ENCODE measurements around the gene TMEM131L.
"Not testable (repeated sequence)": the region's sequence is repeated elsewhere in the genome, so short reads cannot be mapped to it uniquely, and the experiment has no call there.

Gene TMEM131L

GRCh38 chr4:153661908-153662307 lies 195.7 kb downstream of the TMEM131L start:
- TF ChIP-seq, protein P1, sequence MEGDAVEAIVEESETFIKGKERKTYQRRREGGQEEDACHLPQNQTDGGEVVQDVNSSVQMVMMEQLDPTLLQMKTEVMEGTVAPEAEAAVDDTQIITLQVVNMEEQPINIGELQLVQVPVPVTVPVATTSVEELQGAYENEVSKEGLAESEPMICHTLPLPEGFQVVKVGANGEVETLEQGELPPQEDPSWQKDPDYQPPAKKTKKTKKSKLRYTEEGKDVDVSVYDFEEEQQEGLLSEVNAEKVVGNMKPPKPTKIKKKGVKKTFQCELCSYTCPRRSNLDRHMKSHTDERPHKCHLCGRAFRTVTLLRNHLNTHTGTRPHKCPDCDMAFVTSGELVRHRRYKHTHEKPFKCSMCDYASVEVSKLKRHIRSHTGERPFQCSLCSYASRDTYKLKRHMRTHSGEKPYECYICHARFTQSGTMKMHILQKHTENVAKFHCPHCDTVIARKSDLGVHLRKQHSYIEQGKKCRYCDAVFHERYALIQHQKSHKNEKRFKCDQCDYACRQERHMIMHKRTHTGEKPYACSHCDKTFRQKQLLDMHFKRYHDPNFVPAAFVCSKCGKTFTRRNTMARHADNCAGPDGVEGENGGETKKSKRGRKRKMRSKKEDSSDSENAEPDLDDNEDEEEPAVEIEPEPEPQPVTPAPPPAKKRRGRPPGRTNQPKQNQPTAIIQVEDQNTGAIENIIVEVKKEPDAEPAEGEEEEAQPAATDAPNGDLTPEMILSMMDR (IDR thresholded peaks at IDR 0.05; ENCODE audit: low read depth, low read length) = no peak
- TF ChIP-seq EZH2phosphoT487 (IDR thresholded peaks at IDR 0.05; ENCODE audit: low read depth) = no peak
- Histone ChIP-seq H2AFZ (ENCODE audit: low read depth, low read length) (no peak overlapping the region), H3K4me3 (ENCODE audit: low read length) (no peak overlapping the region), H3K4me1 (ENCODE audit: low read length) (no peaks in the 10 kb centered on the region), H3K27ac (ENCODE audit: low read length) (no peak overlapping the region), H3K4me2 (ENCODE audit: low read length) (no peak overlapping the region), H3K9me3 (ENCODE audit: insufficient read depth, low read length) (no peaks in the 10 kb centered on the region), H4K20me1 (ENCODE audit: insufficient read depth, low read length) (no peaks in the 10 kb centered on the region), H3K27me3 (ENCODE audit: low read depth, low read length) (0 out of 2 replicates have a peak, but pooled peaks cover 8% of the 10 kb centered on the region), H3K36me3 (replicated peaks; ENCODE audit: low read depth, low read length) (no peaks in the 10 kb centered on the region), H3K79me2 (ENCODE audit: low read length) (no peaks in the 10 kb centered on the region), H3K9ac (ENCODE audit: low read length) (no peak overlapping the region)

- Histone ChIP-seq H3K27ac (ENCODE audit: low read length) (no peak overlapping the region), H3K4me2 (ENCODE audit: low read length) (no peak overlapping the region), H3K4me3 (ENCODE audit: low read length) (no peak overlapping the region), H4K20me1 (ENCODE audit: insufficient read depth, low read length) (no peaks in the 10 kb centered on the region), H3K4me1 (ENCODE audit: low read length) (no peaks in the 10 kb centered on the region), H3K9me3 (ENCODE audit: insufficient read depth, low read length) (no peaks in the 10 kb centered on the region), H3K27me3 (ENCODE audit: low read depth, low read length) (peaks cover 6% of the 10 kb centered on the region; the same call in 1 of the 2 replicates), H2AFZ (ENCODE audit: low read depth, low read length) (no peak overlapping the region), H3K9ac (ENCODE audit: low read length) (no peak overlapping the region), H3K79me2 (ENCODE audit: low read length) (no peaks in the 10 kb centered on the region), H3K36me3 (replicated peaks; ENCODE audit: low read depth, low read length) (no peaks in the 10 kb centered on the region)
- no peak for TF ChIP-seq EZH2phosphoT487 (IDR thresholded peaks at IDR 0.05; ENCODE audit: low read depth)
- TF ChIP-seq, protein P1 (IDR thresholded peaks at IDR 0.05; ENCODE audit: low read depth, low read length) = no peak
These were observed 197.5 kb downstream of the TMEM131L start for GRCh38 chr4:153663667-153664066.

DNA sequence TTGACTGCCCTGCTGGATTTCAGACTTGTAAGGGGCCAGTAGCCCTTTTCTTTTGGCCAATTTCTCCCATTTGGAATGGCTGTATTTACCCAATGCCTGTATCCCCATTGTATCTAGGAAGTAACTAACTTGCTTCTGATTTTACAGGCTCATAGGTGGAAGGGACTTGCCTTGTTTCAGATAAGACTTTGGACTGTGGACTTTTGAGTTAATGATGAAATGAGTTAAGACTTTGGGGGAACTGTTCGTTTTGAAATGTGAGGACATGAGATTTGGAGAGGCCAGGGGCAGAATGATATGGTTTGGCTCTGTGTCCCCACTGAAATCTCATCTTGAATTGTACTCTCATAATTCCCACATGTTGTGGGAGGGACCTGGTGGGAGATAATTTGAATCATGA lies 200.3 kb downstream of the TMEM131L start:
- H3K4me3 ChIP-seq (ENCODE audit: low read length); H3K9ac ChIP-seq (ENCODE audit: low read length); H3K4me2 ChIP-seq (ENCODE audit: low read length); H3K36me3 ChIP-seq (replicated peaks; ENCODE audit: low read depth, low read length); H3K9me3 ChIP-seq (ENCODE audit: insufficient read depth, low read length); H4K20me1 ChIP-seq (ENCODE audit: insufficient read depth, low read length); H2AFZ ChIP-seq (ENCODE audit: low read depth, low read length); H3K27ac ChIP-seq (ENCODE audit: low read length); H3K4me1 ChIP-seq (ENCODE audit: low read length); H3K79me2 ChIP-seq (ENCODE audit: low read length): not testable (repeated sequence)
- H3K27me3 ChIP-seq (ENCODE audit: low read depth, low read length) = peaks cover 11% of the 10 kb centered on the region; the same call in 1 of the 2 replicates

DNA sequence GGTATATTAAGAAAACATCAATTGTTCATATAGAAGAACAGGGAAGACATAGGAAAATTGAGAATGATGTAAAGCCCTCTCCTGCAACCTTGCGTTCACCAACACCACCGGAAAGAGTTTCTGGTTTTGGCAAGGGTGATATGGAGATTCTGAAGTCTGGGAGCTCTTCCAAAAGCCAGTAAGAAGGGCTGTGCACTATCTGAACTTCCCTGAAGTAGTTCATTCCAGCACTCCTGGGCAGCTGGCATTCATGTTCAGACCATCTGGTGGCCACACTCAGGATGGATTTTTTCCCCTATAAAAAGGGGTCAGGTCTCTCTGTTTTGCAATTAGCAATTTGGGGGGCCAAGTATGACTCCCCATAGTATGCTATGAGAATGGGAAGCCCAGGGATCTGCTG lies 202.5 kb downstream of the TMEM131L start:
- no peak overlapping the region for H3K4me2 ChIP-seq (ENCODE audit: low read length)
- TF ChIP-seq EZH2phosphoT487 (IDR thresholded peaks at IDR 0.05; ENCODE audit: low read depth) = no peak
- TF ChIP-seq, protein P1 (IDR thresholded peaks at IDR 0.05; ENCODE audit: low read depth, low read length) = no peak
- H3K27me3 ChIP-seq (ENCODE audit: low read depth, low read length) = peaks cover 11% of the 10 kb centered on the region; the same call in 1 of the 2 replicates
- no peak overlapping the region for H3K27ac ChIP-seq (ENCODE audit: low read length)
- H3K9ac ChIP-seq (ENCODE audit: low read length) = no peak overlapping the region
- H2AFZ ChIP-seq (ENCODE audit: low read depth, low read length) = no peak overlapping the region
- H4K20me1 ChIP-seq (ENCODE audit: insufficient read depth, low read length) = no peaks in the 10 kb centered on the region
- no peaks in the 10 kb centered on the region for H3K4me1 ChIP-seq (ENCODE audit: low read length)
- H3K9me3 ChIP-seq (ENCODE audit: insufficient read depth, low read length) = 0 out of 2 replicates have a peak, but pooled peaks cover under 1% of the 10 kb centered on the region
- H3K79me2 ChIP-seq (ENCODE audit: low read length) = no peaks in the 10 kb centered on the region
- H3K36me3 ChIP-seq (replicated peaks; ENCODE audit: low read depth, low read length) = no peaks in the 10 kb centered on the region
- no peak overlapping the region for H3K4me3 ChIP-seq (ENCODE audit: low read length)
